GM18502 (cell line): Measurements from ENCODE around the gene RNF144A.
"Not testable (repeated sequence)": the region's sequence is repeated elsewhere in the genome, so short reads cannot be mapped to it uniquely, and the experiment has no call there.

ENCODE experiments used
- ATAC-seq: cut with Tn5 transposase; IDR thresholded peaks from one replicate; pipeline ENCODE4 v1.9.1; 2021; ENCODE audit warnings: mild to moderate bottlenecking; ENCODE audit not compliant: unreplicated experiment, poor library complexity

Gene RNF144A

DNA sequence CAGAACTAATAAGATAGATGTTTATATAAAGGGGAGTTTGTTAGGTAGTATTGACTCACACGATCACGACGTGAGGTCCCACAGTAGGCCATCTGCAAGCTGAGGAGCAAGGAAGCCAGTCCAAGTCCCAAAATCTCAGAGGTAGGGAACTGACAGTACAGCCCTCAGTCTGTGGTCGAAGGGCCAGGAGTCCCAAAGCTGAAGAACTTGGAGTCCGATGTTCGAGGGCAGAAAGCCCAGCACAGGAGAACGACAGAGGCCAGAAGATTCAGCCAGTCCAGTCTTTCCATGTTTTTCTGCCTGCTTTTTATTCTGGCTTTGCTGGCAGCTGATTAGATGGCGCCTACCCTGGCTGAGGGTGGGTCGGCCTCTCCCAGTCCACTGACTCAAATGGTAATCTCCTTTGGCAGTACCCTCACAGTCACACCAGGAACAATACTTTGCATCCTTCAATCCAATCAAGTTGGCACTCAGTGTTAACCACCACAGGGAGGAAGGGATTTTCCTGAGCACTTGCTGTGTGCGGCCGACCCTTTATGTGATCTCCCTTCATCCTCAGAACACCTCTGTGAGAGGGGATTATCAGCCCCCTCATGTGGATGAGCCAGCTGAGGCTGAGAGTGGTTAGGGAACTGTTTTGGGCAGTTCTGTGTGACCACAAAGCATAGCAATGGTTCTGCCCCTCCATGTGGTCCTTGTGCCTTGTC, 78.3 kb downstream of the RNF144A start:
- no peak for ATAC-seq

DNA sequence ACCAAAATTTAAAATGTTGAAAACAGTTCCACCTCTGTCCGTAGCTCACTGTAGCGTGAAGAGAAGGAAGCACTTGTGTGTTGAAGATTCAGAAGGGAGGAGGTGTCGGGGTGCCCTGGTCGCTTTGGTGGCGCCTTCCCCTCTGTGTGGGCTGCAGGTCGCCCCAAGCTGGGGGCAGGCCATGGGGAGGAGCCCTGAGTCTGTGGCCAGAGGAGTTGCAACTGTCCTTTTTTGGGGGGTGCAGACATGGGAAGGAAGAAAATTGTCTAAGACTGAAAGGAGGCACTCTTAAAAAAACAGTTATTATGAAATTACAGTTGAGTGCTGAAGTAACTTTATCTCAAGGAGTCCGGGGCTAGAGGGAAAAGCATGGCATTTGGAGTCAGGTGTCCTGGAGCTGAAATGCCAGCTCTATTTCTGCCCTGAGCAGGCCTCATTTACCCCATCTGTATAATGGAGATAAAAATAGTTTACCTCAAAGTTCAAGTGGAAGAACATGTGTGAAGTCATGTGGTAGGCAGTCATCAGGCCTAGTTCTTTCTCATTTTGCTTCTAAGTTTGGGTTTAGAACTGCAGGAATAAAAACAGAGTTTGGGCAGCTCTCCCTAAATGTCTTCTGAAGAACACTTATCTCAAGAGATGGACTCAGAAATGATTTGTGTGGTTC, 82.1 kb downstream of the RNF144A start:
- ATAC-seq: peak; percentile 89

DNA sequence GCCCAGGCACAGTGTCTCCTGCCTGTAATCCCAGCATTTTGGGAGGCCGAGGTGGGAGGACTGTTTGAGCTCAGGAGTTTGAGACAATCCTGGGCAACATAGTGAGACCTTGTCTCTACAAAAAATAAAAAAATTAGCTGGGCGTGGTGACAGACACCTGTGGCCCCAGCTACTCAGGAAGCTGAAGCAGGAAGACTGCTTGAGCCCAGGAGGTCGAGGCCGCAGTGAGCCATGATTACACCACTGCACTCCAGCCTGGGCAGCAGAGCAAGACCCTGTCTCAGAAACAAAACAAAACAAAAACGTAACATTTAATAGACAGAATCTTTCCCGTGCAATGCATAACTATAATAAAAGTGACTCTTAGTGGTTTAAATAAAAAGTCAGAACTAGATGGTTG, 84.2 kb downstream of the RNF144A start:
- not testable (repeated sequence) for ATAC-seq

- no peak for ATAC-seq
Observed at GRCh38 chr2:7003895-7004294, 86.7 kb downstream of the RNF144A start.

DNA sequence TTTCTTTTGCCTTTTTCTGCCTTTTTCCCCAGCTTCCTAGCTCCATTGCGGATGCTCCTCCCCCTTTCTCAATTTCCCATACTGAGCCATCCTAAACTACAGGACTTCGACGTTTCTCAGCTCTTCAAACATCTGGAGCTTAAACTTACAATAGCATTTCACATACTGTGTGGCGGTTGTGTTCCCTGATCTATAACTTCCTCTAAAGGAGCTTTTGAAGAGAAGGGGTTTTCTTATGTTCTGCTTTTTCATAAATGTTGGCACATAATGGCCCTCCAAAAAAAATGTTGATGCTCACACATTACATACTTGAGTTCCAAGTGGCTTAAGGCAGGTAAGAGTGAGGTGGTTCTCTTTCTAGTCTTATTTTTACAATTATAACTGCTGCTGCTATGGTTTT, 87.4 kb downstream of the RNF144A start:
- no peak for ATAC-seq

- peak; percentile 32 for ATAC-seq
Observed at GRCh38 chr2:7007488-7007845, 90.3 kb downstream of the RNF144A start.

GRCh38 chr2:7007846-7008741, 90.9 kb downstream of the RNF144A start:
- peak; percentile 58 for ATAC-seq

- ATAC-seq: no peak
Observed at GRCh38 chr2:7009207-7009911, 92.1 kb downstream of the RNF144A start.

GRCh38 chr2:7010391-7011054, 93.3 kb downstream of the RNF144A start:
- no peak for ATAC-seq

DNA sequence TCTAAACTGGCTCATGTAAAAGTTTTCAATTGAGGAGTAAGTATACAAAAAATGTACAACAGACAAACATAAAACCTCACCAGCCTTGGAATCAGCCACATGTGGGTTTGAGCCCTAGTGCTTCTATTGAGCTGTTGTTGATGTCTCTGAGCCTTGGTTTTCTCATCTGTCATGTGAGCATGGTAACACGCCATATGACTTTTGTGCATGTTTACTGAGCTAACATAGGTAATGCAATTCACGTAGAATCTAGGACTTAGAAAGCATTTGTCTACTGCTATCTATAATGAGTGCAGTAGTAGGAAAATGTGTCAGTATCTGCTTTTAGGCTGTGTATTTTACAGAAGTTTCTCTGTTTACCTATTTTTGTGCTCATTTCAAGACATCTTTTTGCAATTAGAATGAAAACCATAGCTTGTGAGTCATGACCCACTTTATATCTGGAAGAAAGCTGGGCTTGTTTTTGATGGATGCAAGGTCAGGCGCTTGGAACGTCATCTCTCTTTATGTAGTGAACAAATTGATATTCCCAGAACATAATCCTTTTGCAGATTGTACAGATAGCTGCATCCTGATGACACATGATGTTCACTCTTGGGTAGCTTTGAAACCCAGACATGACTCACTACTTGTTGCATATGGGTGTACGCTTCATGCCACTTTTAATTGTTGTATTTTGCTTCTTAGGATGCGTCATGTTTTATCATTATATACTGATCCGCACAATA, 94.3 kb downstream of the RNF144A start:
- no peak for ATAC-seq

DNA sequence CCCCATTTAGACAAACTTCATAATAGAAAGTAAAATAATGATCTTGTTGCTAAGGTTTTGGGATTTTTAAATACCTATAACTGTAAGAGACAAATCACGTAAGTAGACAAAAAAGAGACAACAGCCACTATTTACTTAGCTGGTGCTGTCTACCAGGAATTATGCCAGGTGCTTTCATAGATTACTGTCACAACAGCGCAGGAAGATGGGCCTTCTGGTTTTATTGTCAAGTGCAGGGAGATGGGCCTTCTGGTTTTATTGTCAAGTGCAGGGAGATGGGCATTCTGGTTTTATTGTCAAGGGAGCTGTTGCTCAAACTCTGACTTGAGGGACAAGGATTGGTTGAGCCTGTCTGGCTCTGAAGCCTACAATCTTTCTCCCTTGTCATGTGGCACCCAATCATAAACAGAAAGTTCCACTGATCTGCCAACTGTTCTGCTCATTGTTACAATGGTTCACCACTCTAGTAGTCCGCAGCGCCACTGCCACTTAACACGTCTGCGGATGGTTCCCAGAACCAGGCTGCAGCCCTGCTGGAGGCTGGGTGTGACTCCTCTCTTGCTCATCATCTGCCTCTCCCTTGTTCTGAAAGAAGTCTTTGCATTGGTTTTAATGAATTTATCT, 95.0 kb downstream of the RNF144A start:
- no peak for ATAC-seq

- no peak for ATAC-seq
Observed at GRCh38 chr2:7013471-7014160, 96.4 kb downstream of the RNF144A start.

GRCh38 chr2:7014174-7014640, 97.0 kb downstream of the RNF144A start:
- ATAC-seq: no peak

- no peak for ATAC-seq
Observed at GRCh38 chr2:7015007-7015950, 98.1 kb downstream of the RNF144A start.

DNA sequence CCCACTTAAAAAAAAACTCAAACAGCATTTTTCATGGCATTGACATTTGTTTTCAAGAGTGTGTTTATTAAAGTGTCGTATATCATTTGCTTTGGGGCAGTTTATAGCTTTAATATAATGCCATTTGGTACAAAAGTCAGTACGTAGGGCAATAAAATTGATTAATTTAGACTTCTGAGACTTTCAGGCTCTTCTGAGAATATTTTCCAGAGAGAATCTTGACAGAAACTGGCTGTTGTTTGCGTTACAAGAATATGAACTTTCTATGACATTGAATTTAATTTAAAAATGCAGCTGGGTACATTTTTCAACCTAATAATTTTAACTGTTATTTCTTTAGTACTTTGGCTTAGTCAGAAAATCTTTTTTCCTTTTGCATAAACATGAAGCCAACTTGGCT, 98.9 kb downstream of the RNF144A start:
- ATAC-seq: no peak

DNA sequence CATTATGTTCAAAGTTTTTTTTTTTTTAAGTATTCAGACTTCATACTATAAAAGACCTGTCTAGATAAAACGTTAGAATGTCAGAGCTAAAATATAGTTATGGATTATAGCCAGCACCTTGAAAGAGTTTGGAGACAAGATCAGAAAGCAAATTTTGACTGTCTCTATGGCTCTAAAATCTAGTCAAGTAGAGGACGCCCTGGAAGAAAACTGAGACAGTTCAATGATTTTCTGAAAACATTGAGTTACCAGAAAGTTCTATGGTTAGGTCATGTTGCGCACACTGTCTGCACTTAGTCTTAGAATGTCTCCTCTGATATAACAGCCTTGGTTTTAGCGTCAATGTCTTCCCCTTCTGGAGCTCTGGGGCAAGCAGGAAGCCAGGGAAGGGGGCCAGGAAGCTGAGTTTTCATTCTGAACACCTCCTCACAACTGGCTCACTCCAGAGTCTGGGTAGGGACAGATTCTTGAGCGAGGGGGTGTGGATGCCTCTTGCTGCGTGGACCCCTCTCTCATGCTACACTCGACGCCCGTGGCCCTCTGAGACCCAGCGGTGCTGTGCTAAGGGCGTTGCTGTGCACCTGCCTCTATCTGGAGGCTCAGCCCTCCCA, 99.5 kb downstream of the RNF144A start:
- ATAC-seq: no peak
